Smooth muscle cell of the coronary artery (primary cell): Measurements from ENCODE around the gene ZNF785. TPM values are rescaled to one million over a fixed set of nuclear protein-coding genes. Genes with fewer than 3 reads are reported as not detected.

Experiments
- total RNA-seq: library from RNA; depleted of rRNA; stranded (reverse); fragments of >200 nt; gene quantifications from 2 replicates; pipeline ENCODE4 v1.2.3, GENCODE V29; 2014; ENCODE audit warnings: low replicate concordance

Gene ZNF785
- 6.3 and 6.8 TPM in 2 replicates for total RNA-seq

GRCh38 chr16:30585400-30586191 lies at the start of gene ZNF785:
TSS of gene ZNF785 (minus strand) at chr16:30585697. CDS start at chr16:30585611, 86 bp downstream.

GRCh38 chr16:30609926-30610839 lies 24.7 kb upstream of the ZNF785 start, which contains the start of gene ZNF689:
TSS of gene ZNF689 (minus strand) at chr16:30610389. CDS start at chr16:30610041, 348 bp downstream.

GRCh38 chr16:30571445-30572322 lies 13.8 kb downstream of the ZNF785 start, which contains the start of gene ZNF688:
TSS of gene ZNF688 (minus strand) at chr16:30571714. CDS start at chr16:30571629, 85 bp downstream.

GRCh38 chr16:30557957-30558788 lies 27.3 kb downstream of the ZNF785 start, which contains the start of gene ZNF764:
TSS of gene ZNF764 (minus strand) at chr16:30558374. CDS start at chr16:30558182, 192 bp downstream.

GRCh38 chr16:30534368-30535105 lies 51.0 kb downstream of the ZNF785 start, which contains the start of gene ZNF747:
TSS of gene ZNF747 (minus strand) at chr16:30534858. CDS start at chr16:30534679, 179 bp downstream.

Other genes with a start within 250 kb of the ZNF785 start
- gene CD2BP2, start 230.4 kb downstream of the ZNF785 start, total RNA-seq: 25.4 and 31.0 TPM in 2 replicates
- gene TBC1D10B, start 215.2 kb downstream of the ZNF785 start, total RNA-seq: 16.8 and 18.7 TPM in 2 replicates
- not detected in 2 replicates for gene MYL11, start 210.9 kb downstream of the ZNF785 start, total RNA-seq
- 0.12 and 0.15 TPM in 2 replicates for gene SEPTIN1, start 203.1 kb downstream of the ZNF785 start, total RNA-seq
- 2.2 and 8.8 TPM in 2 replicates for gene ZNF48, start 190.3 kb downstream of the ZNF785 start, total RNA-seq
- gene ZNF771, start 178.1 kb downstream of the ZNF785 start, total RNA-seq: 8.3 and 9.2 TPM in 2 replicates
- gene DCTPP1, start 155.7 kb downstream of the ZNF785 start, total RNA-seq: 4.8 and 15.9 TPM in 2 replicates
- gene SEPHS2, start 139.8 kb downstream of the ZNF785 start, total RNA-seq: 12.4 and 19.2 TPM in 2 replicates
- gene ITGAL, start 113.0 kb downstream of the ZNF785 start, total RNA-seq: under 0.01 TPM in 1 of 2 replicates, not detected in the other
- 10.3 and 12.0 TPM in 2 replicates for gene ZNF768, start 59.1 kb downstream of the ZNF785 start, total RNA-seq
- gene ZNF747, start 50.8 kb downstream of the ZNF785 start, total RNA-seq: 2.2 and 6.6 TPM in 2 replicates
- 0.70 and 3.5 TPM in 2 replicates for gene ZNF764, start 27.3 kb downstream of the ZNF785 start, total RNA-seq
- gene ZNF688, start 14.0 kb downstream of the ZNF785 start, total RNA-seq: 3.2 and 9.0 TPM in 2 replicates
- gene ZNF689, start 24.7 kb upstream of the ZNF785 start, total RNA-seq: 1.9 and 3.3 TPM in 2 replicates
- gene PRR14, start 65.3 kb upstream of the ZNF785 start, total RNA-seq: 3.1 and 4.9 TPM in 2 replicates
- gene FBRS, start 72.7 kb upstream of the ZNF785 start, total RNA-seq: 6.6 and 9.8 TPM in 2 replicates
- 12.3 and 15.9 TPM in 2 replicates for gene SRCAP, start 113.5 kb upstream of the ZNF785 start, total RNA-seq
- gene PHKG2, start 162.7 kb upstream of the ZNF785 start, total RNA-seq: 15.3 and 16.7 TPM in 2 replicates
- gene CFAP119, start 176.4 kb upstream of the ZNF785 start, total RNA-seq: 1.9 and 2.6 TPM in 2 replicates
- gene RNF40, start 176.6 kb upstream of the ZNF785 start, total RNA-seq: 47.7 and 54.2 TPM in 2 replicates
- 3.3 and 6.8 TPM in 2 replicates for gene ZNF629, start 201.5 kb upstream of the ZNF785 start, total RNA-seq